CD4-positive, alpha-beta T cell (primary cell): ENCODE results near the gene SAE1. TPM values are rescaled to one million over a fixed set of nuclear protein-coding genes. Genes with fewer than 3 reads are reported as not detected.
A peak's percentile ranks its signal among the peaks of the same experiment; 100 is the strongest.
"Not testable (repeated sequence)": the region's sequence is repeated elsewhere in the genome, so short reads cannot be mapped to it uniquely, and the experiment has no call there.

Experiments used
- ATAC-seq: fragments of 200-7000 bp; cut with Tn5 transposase; one replicate; pipeline ENCODE4 v1.10.0; 2022; ENCODE audit warnings: mild to moderate bottlenecking; ENCODE audit not compliant: poor library complexity
- CTCF ChIA-PET: fragments of 350-600 bp; sonication (Branson Sonifier 250); formaldehyde crosslinking; loops from one replicate; lab custom pipeline; 2021; ENCODE audit warnings: antibody characterized with exemption, inconsistent platforms; lab: Charles Lee
- POLR2A ChIA-PET: fragments of 350-600 bp; sonication (Branson Sonifier 250); formaldehyde crosslinking; loops from one replicate; lab custom pipeline; 2021; ENCODE audit warnings: antibody characterized with exemption, inconsistent platforms; lab: Charles Lee
- DNase-seq, 14 experiments: peaks; one replicate each; pipeline ENCODE4 v3.0.0-alpha.2; 2013 to 2020; ENCODE audit warnings: mixed read lengths in 2 of 14
- H3K27ac ChIP-seq, 2 donors: one replicate each; pipeline versions ENCODE4 v1.5.1 to v1.7.0; 2013; ENCODE audit warnings: low read length in 2 of 2, low read depth in 1 of 2, mild to moderate bottlenecking in 1 of 2
- H3K27me3 ChIP-seq, 2 experiments: 1 replicate in 1 of 2; 2 replicates in 1 of 2; pipeline versions ENCODE4 v1.6.1 to v1.7.0; 2013; ENCODE audit warnings: low read length in 2 of 2, control low read depth in 1 of 2, mild to moderate bottlenecking in 1 of 2, moderate library complexity in 1 of 2; ENCODE audit not compliant: insufficient read depth in 2 of 2, control insufficient read depth in 1 of 2
- H3K36me3 ChIP-seq: one replicate; pipeline ENCODE4 v1.6.1; 2013; ENCODE audit warnings: low read length, control low read depth; ENCODE audit not compliant: insufficient read depth
- H3K4me1 ChIP-seq: one replicate; pipeline ENCODE4 v1.6.1; 2013; ENCODE audit warnings: low read length, control low read depth; ENCODE audit not compliant: insufficient read depth
- H3K4me3 ChIP-seq: one replicate; pipeline ENCODE4 v1.5.1; 2013; ENCODE audit warnings: mild to moderate bottlenecking, low read length, moderate library complexity
- H3K9me3 ChIP-seq, 2 experiments: 1 replicate in 1 of 2; 2 replicates in 1 of 2; pipeline versions ENCODE4 v1.6.1 to v1.7.0; 2013; ENCODE audit warnings: low read length in 2 of 2, mild to moderate bottlenecking in 2 of 2, control low read depth in 1 of 2, moderate library complexity in 1 of 2; ENCODE audit not compliant: control insufficient read depth in 1 of 2, insufficient read depth in 1 of 2
- H3K27ac Mint-ChIP-seq: one replicate; pipeline ENCODE4 v1.8.0; 2020; ENCODE audit warnings: mixed read lengths
- H3K27me3 Mint-ChIP-seq: one replicate; pipeline ENCODE4 v1.8.0; 2021; ENCODE audit warnings: mixed read lengths
- H3K36me3 Mint-ChIP-seq: one replicate; pipeline ENCODE4 v1.8.0; 2021; ENCODE audit warnings: low read depth, mixed read lengths
- H3K4me1 Mint-ChIP-seq: one replicate; pipeline ENCODE4 v1.8.0; 2021; ENCODE audit warnings: low read depth, mixed read lengths
- H3K4me3 Mint-ChIP-seq: one replicate; pipeline ENCODE4 v1.8.0; 2020; ENCODE audit warnings: mild to moderate bottlenecking, mixed read lengths
- H3K9me3 Mint-ChIP-seq: one replicate; pipeline ENCODE4 v1.8.0; 2020; ENCODE audit warnings: mixed read lengths
- intact Hi-C, 2 experiments: fragments of 100-400 bp; cut with DNase I in 1 of 2; cut with micrococcal nuclease in 1 of 2; formaldehyde crosslinking; loops; one replicate each; pipeline versions ENCODE4 v1.15.1 to v1.9.0; 2023 to 2025; cut with DNase I, micrococcal nuclease
- total RNA-seq, 174 experiments: library from RNA in 2 of 174; stranded (reverse) in 2 of 174; gene quantifications; one replicate each; pipeline ENCODE4 v1.2.3 and lab custom pipeline; 2021 to 2026
- TF ChIP-seq, protein P1 (sequence below): fragments of 200-600 bp; IDR thresholded peaks from one replicate; pipeline ENCODE4 v1.8.0; 2022; ENCODE audit warnings: antibody characterized with exemption, mild to moderate bottlenecking

SAE1 gene
- total RNA-seq, 2 experiments from 2014 or later, result 29.6 to 30.9 TPM

DNA sequence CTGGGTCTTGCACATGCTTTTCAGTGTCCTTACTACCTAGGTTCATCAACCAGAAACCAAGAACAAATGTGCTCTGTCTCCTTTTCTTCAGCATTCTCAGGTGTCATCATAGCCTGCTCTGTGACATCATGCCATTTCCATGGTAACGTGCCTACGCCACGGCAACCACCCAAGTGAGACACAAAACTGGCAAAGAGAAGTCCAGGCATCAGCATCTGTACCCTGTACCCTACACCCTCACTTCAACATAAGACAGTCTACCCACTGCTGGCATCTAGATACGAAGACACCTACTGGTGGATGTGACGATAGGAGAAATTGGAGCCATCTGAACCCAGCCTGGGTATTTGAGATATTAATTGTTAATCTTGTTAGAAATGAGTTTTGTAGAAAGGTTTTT lies 30.3 kb upstream of the SAE1 start:
- intact Hi-C loops, result loop anchor here in 1 of 2 experiments (10.0 kb wide), 1 partner anchor 85 kb away; the partner anchor contains the start of gene NPAS1
- Mint-ChIP-seq H3K4me1 (peaks cover 56% of the 10 kb centered on the region), H3K9me3 (no peaks in the 10 kb centered on the region), H3K27me3 (no peaks in the 10 kb centered on the region), H3K4me3 (no peak overlapping the region), H3K36me3 (peaks cover 21% of the 10 kb centered on the region), H3K27ac (peak overlapping the region; percentile 54)
- ATAC-seq, result peak; percentile 34
- Histone ChIP-seq H3K4me1 (peaks cover 40% of the 10 kb centered on the region), H3K27me3 (no peaks in the 10 kb centered on the region), H3K9me3 (no peaks in the 10 kb centered on the region), H3K36me3 (peaks cover 37% of the 10 kb centered on the region), H3K27ac (no peak overlapping the region), H3K4me3 (no peak overlapping the region)
- peak in 2 of 14 experiments; percentile 49 to 50 for DNase-seq
- TF ChIP-seq, protein P1, sequence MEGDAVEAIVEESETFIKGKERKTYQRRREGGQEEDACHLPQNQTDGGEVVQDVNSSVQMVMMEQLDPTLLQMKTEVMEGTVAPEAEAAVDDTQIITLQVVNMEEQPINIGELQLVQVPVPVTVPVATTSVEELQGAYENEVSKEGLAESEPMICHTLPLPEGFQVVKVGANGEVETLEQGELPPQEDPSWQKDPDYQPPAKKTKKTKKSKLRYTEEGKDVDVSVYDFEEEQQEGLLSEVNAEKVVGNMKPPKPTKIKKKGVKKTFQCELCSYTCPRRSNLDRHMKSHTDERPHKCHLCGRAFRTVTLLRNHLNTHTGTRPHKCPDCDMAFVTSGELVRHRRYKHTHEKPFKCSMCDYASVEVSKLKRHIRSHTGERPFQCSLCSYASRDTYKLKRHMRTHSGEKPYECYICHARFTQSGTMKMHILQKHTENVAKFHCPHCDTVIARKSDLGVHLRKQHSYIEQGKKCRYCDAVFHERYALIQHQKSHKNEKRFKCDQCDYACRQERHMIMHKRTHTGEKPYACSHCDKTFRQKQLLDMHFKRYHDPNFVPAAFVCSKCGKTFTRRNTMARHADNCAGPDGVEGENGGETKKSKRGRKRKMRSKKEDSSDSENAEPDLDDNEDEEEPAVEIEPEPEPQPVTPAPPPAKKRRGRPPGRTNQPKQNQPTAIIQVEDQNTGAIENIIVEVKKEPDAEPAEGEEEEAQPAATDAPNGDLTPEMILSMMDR, result no peak
- ChIA-PET CTCF (no interaction called here), POLR2A (interaction anchor here (2.4 kb wide), 1 partner anchor 13 kb away, joined by 15 read pairs; the partner anchor contains the start of gene ZC3H4)

- H3K27me3 ChIP-seq, H3K27ac ChIP-seq, CTCF ChIA-PET, ATAC-seq, H3K4me3 Mint-ChIP-seq, DNase-seq, H3K9me3 Mint-ChIP-seq, H3K27ac Mint-ChIP-seq, H3K27me3 Mint-ChIP-seq, H3K9me3 ChIP-seq, H3K4me3 ChIP-seq: not testable (repeated sequence)
- POLR2A ChIA-PET, result interaction anchor here (4.2 kb wide), 1 partner anchor 11 kb away, joined by 36 read pairs; the partner anchor contains the start of gene ZC3H4
- intact Hi-C loops, result loop anchor here in 1 of 2 experiments (10.0 kb wide), 1 partner anchor 86 kb away; the partner anchor contains the start of gene NPAS1
- Histone ChIP-seq H3K4me1 (peaks cover 40% of the 10 kb centered on the region), H3K36me3 (peaks cover 33% of the 10 kb centered on the region)
- Mint-ChIP-seq H3K4me1 (peaks cover 57% of the 10 kb centered on the region), H3K36me3 (peaks cover 21% of the 10 kb centered on the region)
Observed at GRCh38 chr19:47101116-47101515, 29.5 kb upstream of the SAE1 start.

- CTCF ChIA-PET, result interaction anchor here (0.7 kb wide), 1 partner anchor 14 kb away, joined by 3 read pairs; no protein-coding TSS in a partner anchor
- H3K4me1 Mint-ChIP-seq, result peaks cover 60% of the 10 kb centered on the region
Observed at GRCh38 chr19:47102346-47103060, 28.1 kb upstream of the SAE1 start.

More at GRCh38 chr19:47102346-47103060, 28.1 kb upstream of the SAE1 start:
- no peaks in the 10 kb centered on the region for H3K27me3 ChIP-seq
- Mint-ChIP-seq H3K4me3 (no peak overlapping the region), H3K9me3 (no peaks in the 10 kb centered on the region), H3K36me3 (peaks cover 13% of the 10 kb centered on the region), H3K27me3 (no peaks in the 10 kb centered on the region), H3K27ac (peak overlapping the region; percentile 42)
- H3K36me3 ChIP-seq, result peaks cover 24% of the 10 kb centered on the region
- no peak for DNase-seq
- no peak overlapping the region for H3K27ac ChIP-seq
- H3K9me3 ChIP-seq, result no peaks in the 10 kb centered on the region
- intact Hi-C loops, result loop anchor here in 1 of 2 experiments (10.0 kb wide), 1 partner anchor 88 kb away; the partner anchor contains the start of gene NPAS1
- H3K4me3 ChIP-seq, result no peak overlapping the region
- no peak for ATAC-seq
- TF ChIP-seq, protein P1, result no peak
- POLR2A ChIA-PET, result interaction anchor here (4.2 kb wide), 1 partner anchor 10 kb away, joined by 36 read pairs; the partner anchor contains the start of gene ZC3H4
- H3K4me1 ChIP-seq, result peaks cover 46% of the 10 kb centered on the region
